ENCODE data around the gene LSM14A.

LSM14A gene

GRCh38 chr19:34241513-34242337 is 69.4 kb downstream of the LSM14A start (continued):
- TF ChIP-seq ZSCAN23 (tag by site-specific recombination; IDR thresholded peaks at IDR 0.05): no peak
- TF ChIP-seq ZNF292 (tag by site-specific recombination; IDR thresholded peaks at IDR 0.05; ENCODE audit: borderline replicate concordance, low read depth): no peak
- TF ChIP-seq ZFP37 (tag by site-specific recombination; IDR thresholded peaks at IDR 0.05): no peak
- TF ChIP-seq SCRT1 (tag by site-specific recombination; IDR thresholded peaks at IDR 0.05; ENCODE audit: borderline replicate concordance): peak; percentile 90
- TF ChIP-seq, protein P1, sequence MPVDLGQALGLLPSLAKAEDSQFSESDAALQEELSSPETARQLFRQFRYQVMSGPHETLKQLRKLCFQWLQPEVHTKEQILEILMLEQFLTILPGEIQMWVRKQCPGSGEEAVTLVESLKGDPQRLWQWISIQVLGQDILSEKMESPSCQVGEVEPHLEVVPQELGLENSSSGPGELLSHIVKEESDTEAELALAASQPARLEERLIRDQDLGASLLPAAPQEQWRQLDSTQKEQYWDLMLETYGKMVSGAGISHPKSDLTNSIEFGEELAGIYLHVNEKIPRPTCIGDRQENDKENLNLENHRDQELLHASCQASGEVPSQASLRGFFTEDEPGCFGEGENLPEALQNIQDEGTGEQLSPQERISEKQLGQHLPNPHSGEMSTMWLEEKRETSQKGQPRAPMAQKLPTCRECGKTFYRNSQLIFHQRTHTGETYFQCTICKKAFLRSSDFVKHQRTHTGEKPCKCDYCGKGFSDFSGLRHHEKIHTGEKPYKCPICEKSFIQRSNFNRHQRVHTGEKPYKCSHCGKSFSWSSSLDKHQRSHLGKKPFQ (tag by site-specific recombination; IDR thresholded peaks at IDR 0.05): no peak
- TF ChIP-seq CTCF (tag by site-specific recombination; IDR thresholded peaks at IDR 0.05): peak; percentile 74
- TF ChIP-seq ZFP41 (tag by site-specific recombination; IDR thresholded peaks at IDR 0.05; ENCODE audit: borderline replicate concordance): no peak
- TF ChIP-seq ZNF248 (tag by site-specific recombination; IDR thresholded peaks at IDR 0.05): no peak
- TF ChIP-seq, protein P2, sequence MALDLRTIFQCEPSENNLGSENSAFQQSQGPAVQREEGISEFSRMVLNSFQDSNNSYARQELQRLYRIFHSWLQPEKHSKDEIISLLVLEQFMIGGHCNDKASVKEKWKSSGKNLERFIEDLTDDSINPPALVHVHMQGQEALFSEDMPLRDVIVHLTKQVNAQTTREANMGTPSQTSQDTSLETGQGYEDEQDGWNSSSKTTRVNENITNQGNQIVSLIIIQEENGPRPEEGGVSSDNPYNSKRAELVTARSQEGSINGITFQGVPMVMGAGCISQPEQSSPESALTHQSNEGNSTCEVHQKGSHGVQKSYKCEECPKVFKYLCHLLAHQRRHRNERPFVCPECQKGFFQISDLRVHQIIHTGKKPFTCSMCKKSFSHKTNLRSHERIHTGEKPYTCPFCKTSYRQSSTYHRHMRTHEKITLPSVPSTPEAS (tag by site-specific recombination; IDR thresholded peaks at IDR 0.05): no peak
- peak; percentile 50 for TF ChIP-seq ZIC2 (tag by site-specific recombination; IDR thresholded peaks at IDR 0.05)
- TF ChIP-seq, protein P3, sequence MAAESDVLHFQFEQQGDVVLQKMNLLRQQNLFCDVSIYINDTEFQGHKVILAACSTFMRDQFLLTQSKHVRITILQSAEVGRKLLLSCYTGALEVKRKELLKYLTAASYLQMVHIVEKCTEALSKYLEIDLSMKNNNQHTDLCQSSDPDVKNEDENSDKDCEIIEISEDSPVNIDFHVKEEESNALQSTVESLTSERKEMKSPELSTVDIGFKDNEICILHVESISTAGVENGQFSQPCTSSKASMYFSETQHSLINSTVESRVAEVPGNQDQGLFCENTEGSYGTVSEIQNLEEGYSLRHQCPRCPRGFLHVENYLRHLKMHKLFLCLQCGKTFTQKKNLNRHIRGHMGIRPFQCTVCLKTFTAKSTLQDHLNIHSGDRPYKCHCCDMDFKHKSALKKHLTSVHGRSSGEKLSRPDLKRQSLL (tag by site-specific recombination; IDR thresholded peaks at IDR 0.05): no peak
- TF ChIP-seq ZNF837 (tag by site-specific recombination; IDR thresholded peaks at IDR 0.05): no peak
- no peak for TF ChIP-seq GLIS1 (tag by site-specific recombination; IDR thresholded peaks at IDR 0.05)
- no peak for TF ChIP-seq ZNF394 (tag by site-specific recombination; IDR thresholded peaks at IDR 0.05; ENCODE audit: borderline replicate concordance)
- peak; percentile 58; the same call in 1 of the 2 replicates for TF ChIP-seq ZNF362 (tag by site-specific recombination; IDR thresholded peaks at IDR 0.05)
- TF ChIP-seq ZNF473 (tag by site-specific recombination; IDR thresholded peaks at IDR 0.05): no peak
- no peak for TF ChIP-seq ZNF830 (tag by site-specific recombination; IDR thresholded peaks at IDR 0.05; ENCODE audit: low read depth)
- no peak for TF ChIP-seq ZNF555 (tag by site-specific recombination; conservative IDR thresholded peaks at IDR 0.05)
- no peak for TF ChIP-seq ZNF138 (tag by site-specific recombination; IDR thresholded peaks at IDR 0.05; ENCODE audit: borderline replicate concordance)
- no peak for TF ChIP-seq ZNF404 (tag by site-specific recombination; IDR thresholded peaks at IDR 0.05)
